BJ (cell line): ENCODE results near the gene TNNT3. TPM values are rescaled to one million over a fixed set of nuclear protein-coding genes. Genes with fewer than 3 reads are reported as not detected.
"Not testable (repeated sequence)": the region's sequence is repeated elsewhere in the genome, so short reads cannot be mapped to it uniquely, and the experiment has no call there.

Source experiments
- CTCF ChIA-PET: fragments of 350-600 bp; formaldehyde crosslinking; extraction: SDS; loops from one replicate; lab custom pipeline; 2021; ENCODE audit warnings: antibody characterized with exemption, inconsistent platforms; lab: Yijun Ruan, JAX
- POLR2A ChIA-PET: fragments of 300-600 bp; sonication (Branson Sonifier 250); formaldehyde crosslinking; extraction: SDS; loops from one replicate; lab custom pipeline; 2021; ENCODE audit warnings: antibody characterized with exemption; lab: Charles Lee
- DNase-seq: peaks from one replicate; pipeline ENCODE4 v3.0.0-alpha.2; 2011; ENCODE audit warnings: low read depth
- H3K27me3 ChIP-seq: 2 replicates; pipeline ENCODE4 v1.6.0; 2011; ENCODE audit warnings: low read length; ENCODE audit not compliant: control insufficient read depth, insufficient read depth
- H3K36me3 ChIP-seq: 2 replicates; pipeline ENCODE4 v1.5.1; 2011; ENCODE audit warnings: low read length; ENCODE audit not compliant: control insufficient read depth, insufficient read depth
- H3K4me3 ChIP-seq: 2 replicates; pipeline ENCODE4 v1.5.1; 2011; ENCODE audit warnings: low read depth, mild to moderate bottlenecking, control low read depth, low read length
- CTCF ChIP-seq: IDR thresholded peaks from 2 replicates; pipeline ENCODE4 v1.5.1; 2011; ENCODE audit warnings: low read depth, mild to moderate bottlenecking, control low read depth, inconsistent platforms, low read length, moderate library complexity; ENCODE audit not compliant: insufficient read depth
- polyA plus RNA-seq: library from polyadenylated mRNA; depleted of rRNA; stranded (reverse); fragments of >200 nt; gene quantifications from 2 replicates; pipeline ENCODE4 v1.2.3, GENCODE V29; 2011

Gene TNNT3
- polyA plus RNA-seq, 1 experiment: not detected

- Histone ChIP-seq H3K4me3 (no peak overlapping the region), H3K27me3 (no peaks in the 10 kb centered on the region; the same call in none of the 2 replicates), H3K36me3 (no peaks in the 10 kb centered on the region)
- ChIA-PET POLR2A (no interaction called here), CTCF (interaction anchor here (0.7 to 4.5 kb wide), 20 partner anchors 17 to 269 kb away, joined by 3 to 114 read pairs (median 6); partner anchors contain the start of gene MRPL23)
- DNase-seq: no peak
- no peak for TF ChIP-seq CTCF
Observed at GRCh38 chr11:1883346-1884302, 35.9 kb upstream of the TNNT3 start.

GRCh38 chr11:1884303-1884700, 35.2 kb upstream of the TNNT3 start:
- CTCF ChIA-PET: interaction anchor here (1.1 to 4.5 kb wide), 4 partner anchors 41 to 268 kb away, joined by 3 to 114 read pairs (median 38); no protein-coding TSS in a partner anchor
- TF ChIP-seq CTCF: no peak
- POLR2A ChIA-PET: no interaction called here

GRCh38 chr11:1886551-1886950, 33.0 kb upstream of the TNNT3 start:
- POLR2A ChIA-PET, H3K27me3 ChIP-seq: not testable (repeated sequence)

More at GRCh38 chr11:1884303-1884700, 35.2 kb upstream of the TNNT3 start:
- Histone ChIP-seq H3K36me3 (no peaks in the 10 kb centered on the region), H3K4me3 (no peak overlapping the region), H3K27me3 (no peaks in the 10 kb centered on the region; the same call in none of the 2 replicates)
- no peak for DNase-seq

GRCh38 chr11:1887451-1888346, 31.8 kb upstream of the TNNT3 start:
- no peak for DNase-seq
- ChIA-PET POLR2A (no interaction called here), CTCF (interaction anchor here (2.0 to 2.1 kb wide), 2 partner anchors 55 to 264 kb away, joined by 6 to 8 read pairs; no protein-coding TSS in a partner anchor)
- no peaks in the 10 kb centered on the region for H3K36me3 ChIP-seq
- no peak for TF ChIP-seq CTCF
- H3K27me3 ChIP-seq: no peaks in the 10 kb centered on the region; the same call in 1 of the 2 replicates
- no peak overlapping the region for H3K4me3 ChIP-seq

More at GRCh38 chr11:1886551-1886950, 33.0 kb upstream of the TNNT3 start:
- H3K4me3 ChIP-seq, CTCF ChIA-PET, DNase-seq, H3K36me3 ChIP-seq: not testable (repeated sequence)

- ChIA-PET CTCF (interaction anchor here (1.7 to 2.1 kb wide), 3 partner anchors 29 to 263 kb away, joined by 6 to 8 read pairs (median 8); no protein-coding TSS in a partner anchor), POLR2A (no interaction called here)
- Histone ChIP-seq H3K4me3 (no peak overlapping the region), H3K36me3 (no peaks in the 10 kb centered on the region), H3K27me3 (no peaks in the 10 kb centered on the region; the same call in 1 of the 2 replicates)
- DNase-seq: no peak
- TF ChIP-seq CTCF: no peak
Observed at GRCh38 chr11:1888347-1888753, 31.2 kb upstream of the TNNT3 start.
